Fibroblast of gingiva (primary cell): ENCODE results near the gene SEMA6A.
A peak's percentile ranks its signal among the peaks of the same experiment; 100 is the strongest.

Experiments
- DNase-seq: peaks from one replicate; pipeline ENCODE4 v3.0.0-alpha.2; 2011; ENCODE audit warnings: low read depth

SEMA6A gene

GRCh38 chr5:116577064-116577788, 2.6 kb upstream of the SEMA6A start:
- DNase-seq = no peak

GRCh38 chr5:116576053-116576713, 1.6 kb upstream of the SEMA6A start:
- peak; percentile 32 for DNase-seq

GRCh38 chr5:116575326-116576052, 866 bp upstream of the SEMA6A start:
- peak; percentile 2 for DNase-seq

GRCh38 chr5:116573702-116574366, 789 bp downstream of the SEMA6A start:
- no peak for DNase-seq

- DNase-seq = no peak
Observed at GRCh38 chr5:116573279-116573701, 1.3 kb downstream of the SEMA6A start.

- no peak for DNase-seq
Observed at GRCh38 chr5:116572350-116573278, 2.0 kb downstream of the SEMA6A start.

GRCh38 chr5:116571568-116572349, 2.9 kb downstream of the SEMA6A start:
- no peak for DNase-seq

GRCh38 chr5:116569999-116570398, 4.6 kb downstream of the SEMA6A start:
- no peak for DNase-seq

- no peak for DNase-seq
Observed at GRCh38 chr5:116567106-116567505, 7.5 kb downstream of the SEMA6A start.

GRCh38 chr5:116566251-116566650, 8.4 kb downstream of the SEMA6A start:
- DNase-seq = no peak

- DNase-seq = no peak
Observed at GRCh38 chr5:116564756-116565490, 9.7 kb downstream of the SEMA6A start.

- no peak for DNase-seq
Observed at GRCh38 chr5:116564312-116564711, 10.3 kb downstream of the SEMA6A start.

- no peak for DNase-seq
Observed at GRCh38 chr5:116563736-116564308, 10.8 kb downstream of the SEMA6A start.

GRCh38 chr5:116562669-116563068, 12.0 kb downstream of the SEMA6A start:
- no peak for DNase-seq

- DNase-seq = no peak
Observed at GRCh38 chr5:116561658-116562057, 13.0 kb downstream of the SEMA6A start.

GRCh38 chr5:116559673-116560164, 14.9 kb downstream of the SEMA6A start:
- no peak for DNase-seq

- DNase-seq = no peak
Observed at GRCh38 chr5:116559239-116559638, 15.4 kb downstream of the SEMA6A start.

- no peak for DNase-seq
Observed at GRCh38 chr5:116557669-116558271, 16.9 kb downstream of the SEMA6A start.

- no peak for DNase-seq
Observed at GRCh38 chr5:116554764-116555163, 19.9 kb downstream of the SEMA6A start.
